HEK293T (cell line): ENCODE measurements around the gene FAM9A.

Experiments used
- CTCF ChIA-PET: fragments of 350-600 bp; formaldehyde crosslinking; extraction: SDS; loops from one replicate; lab custom pipeline; 2021; ENCODE audit warnings: antibody characterized with exemption, inconsistent platforms; lab: Yijun Ruan, JAX
- POLR2A ChIA-PET: fragments of 350-600 bp; formaldehyde crosslinking; extraction: SDS; loops from one replicate; lab custom pipeline; 2020; ENCODE audit warnings: antibody characterized with exemption, inconsistent platforms; lab: Yijun Ruan, JAX
- DNase-seq: peaks from one replicate; pipeline ENCODE4 v3.0.0; 2012; ENCODE audit warnings: mixed read lengths; ENCODE audit errors: extremely low spot score
- ARNT ChIP-seq: fragments of 450-650 bp; IDR thresholded peaks from 2 replicates; pipeline ENCODE4 v1.6.1; 2017; ENCODE audit warnings: mild to moderate bottlenecking
- BHLHE40 ChIP-seq: fragments of 450-650 bp; IDR thresholded peaks from 2 replicates; pipeline ENCODE4 v1.6.1; 2016; ENCODE audit warnings: mild to moderate bottlenecking, moderate library complexity, borderline replicate concordance
- CTBP1 ChIP-seq: fragments of 450-650 bp; IDR thresholded peaks from 2 replicates; pipeline ENCODE4 v1.6.1; 2016; ENCODE audit warnings: borderline replicate concordance
- ELF4 ChIP-seq: fragments of 450-650 bp; IDR thresholded peaks from 2 replicates; pipeline ENCODE4 v1.6.1; 2017; ENCODE audit warnings: antibody characterized with exemption
- FOXA1 ChIP-seq: fragments of 450-650 bp; IDR thresholded peaks from 2 replicates; pipeline ENCODE4 v1.6.1; 2016; ENCODE audit warnings: mild to moderate bottlenecking
- FOXK2 ChIP-seq: fragments of 450-650 bp; IDR thresholded peaks from 2 replicates; pipeline ENCODE4 v1.6.1; 2016; ENCODE audit warnings: mild to moderate bottlenecking
- FOXM1 ChIP-seq: fragments of 450-650 bp; IDR thresholded peaks from 2 replicates; pipeline ENCODE4 v1.6.1; 2017; ENCODE audit warnings: mild to moderate bottlenecking, borderline replicate concordance
- HDGF ChIP-seq: fragments of 450-650 bp; IDR thresholded peaks from 2 replicates; pipeline ENCODE4 v1.6.1; 2017; ENCODE audit warnings: antibody characterized with exemption, borderline replicate concordance
- L3MBTL2 ChIP-seq: fragments of 450-650 bp; conservative IDR thresholded peaks from 2 replicates; pipeline ENCODE4 v1.6.1; 2016; ENCODE audit warnings: mild to moderate bottlenecking
- LEF1 ChIP-seq: fragments of 450-650 bp; IDR thresholded peaks from 2 replicates; pipeline ENCODE4 v1.6.1; 2017; ENCODE audit warnings: mild to moderate bottlenecking, borderline replicate concordance
- NFRKB ChIP-seq: fragments of 450-650 bp; IDR thresholded peaks from 2 replicates; pipeline ENCODE4 v1.6.1; 2016; ENCODE audit warnings: mild to moderate bottlenecking, moderate library complexity
- PKNOX1 ChIP-seq: fragments of 450-650 bp; IDR thresholded peaks from 2 replicates; pipeline ENCODE4 v1.6.1; 2016
- SP1 ChIP-seq: fragments of 450-650 bp; IDR thresholded peaks from 2 replicates; pipeline ENCODE4 v1.6.1; 2017
- SUZ12 ChIP-seq: fragments of 450-650 bp; IDR thresholded peaks from 2 replicates; pipeline ENCODE4 v1.6.1; 2016; ENCODE audit warnings: mild to moderate bottlenecking
- TARDBP ChIP-seq: fragments of 450-650 bp; IDR thresholded peaks from 2 replicates; pipeline ENCODE4 v1.6.1; 2016
- ZNF384 ChIP-seq: fragments of 450-650 bp; IDR thresholded peaks from 2 replicates; pipeline ENCODE4 v1.6.1; 2016

FAM9A gene

DNA sequence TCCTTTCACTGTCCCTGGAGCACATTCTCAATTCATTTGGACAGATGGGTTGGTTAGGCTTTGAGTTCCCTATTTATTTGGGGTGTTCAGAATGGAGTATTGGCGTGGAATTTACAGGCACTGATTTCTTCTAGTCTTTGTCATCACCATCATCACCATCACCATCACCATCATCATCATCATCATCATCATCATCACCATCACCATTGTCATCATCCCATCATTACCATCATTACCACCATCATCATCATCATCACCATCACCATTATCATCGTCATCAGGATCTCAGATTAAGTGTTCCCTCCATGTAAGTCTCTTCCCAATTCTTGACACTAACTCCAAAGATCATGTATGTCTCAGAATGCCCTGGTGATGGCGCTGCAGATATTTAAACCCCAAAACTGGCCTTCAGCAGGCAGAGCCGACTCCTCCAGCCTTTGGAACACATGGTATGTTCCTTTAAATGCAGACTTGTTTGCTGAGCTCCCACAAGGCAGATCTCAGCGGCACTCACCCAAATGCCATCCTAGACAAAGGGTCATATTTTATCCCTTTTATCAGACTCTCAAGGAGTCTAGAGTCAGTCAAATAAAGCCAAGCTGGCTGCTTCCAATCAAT lies 19.8 kb upstream of the FAM9A start:
- ChIA-PET CTCF (interaction anchor here (0.8 kb wide), 1 partner anchor 298 kb away, joined by 3 read pairs; no protein-coding TSS in a partner anchor), POLR2A (no interaction called here)
- no peak for DNase-seq
- TF ChIP-seq HDGF: no peak
- TF ChIP-seq NFRKB: no peak
- no peak for TF ChIP-seq TARDBP
- no peak for TF ChIP-seq LEF1
- TF ChIP-seq SP1: no peak
- TF ChIP-seq BHLHE40: no peak
- TF ChIP-seq ELF4: no peak
- no peak for TF ChIP-seq FOXK2
- no peak for TF ChIP-seq ZNF384
- TF ChIP-seq L3MBTL2: no peak
- TF ChIP-seq ARNT: no peak
- TF ChIP-seq FOXA1: no peak
- TF ChIP-seq PKNOX1: no peak
- TF ChIP-seq FOXM1: no peak
- no peak for TF ChIP-seq SUZ12
- no peak for TF ChIP-seq CTBP1

DNA sequence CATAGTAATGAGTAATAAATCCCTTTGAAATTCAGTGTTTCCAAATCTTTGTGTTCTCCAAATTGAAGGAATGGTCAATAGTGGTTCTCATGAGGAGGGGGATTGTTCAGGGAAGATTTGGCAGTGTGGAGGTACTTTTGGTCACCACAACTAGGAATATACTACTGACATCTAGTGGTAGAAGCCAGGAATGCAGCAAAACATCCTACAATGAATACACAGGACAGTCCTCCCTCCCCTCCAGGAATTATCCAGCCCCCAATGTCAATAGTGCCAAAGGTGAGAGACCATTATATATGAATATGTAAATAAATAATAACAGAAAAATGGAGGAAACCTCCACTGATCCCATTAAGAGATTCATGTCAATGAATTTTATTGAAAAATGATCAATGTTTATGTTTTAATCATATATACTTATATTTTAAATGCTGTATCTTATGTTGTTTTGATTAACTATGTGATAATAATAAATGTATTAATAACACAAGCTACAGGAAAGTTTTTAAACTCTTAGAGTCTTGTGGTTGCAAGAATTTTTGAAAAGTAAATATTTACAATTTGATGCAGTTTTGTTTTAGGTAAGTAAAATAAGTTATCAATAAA lies 14.4 kb upstream of the FAM9A start:
- ChIA-PET CTCF (interaction anchor here (1.2 kb wide), 1 partner anchor 71 kb away, joined by 4 read pairs; no protein-coding TSS in a partner anchor), POLR2A (no interaction called here)
- no peak for TF ChIP-seq FOXA1
- no peak for TF ChIP-seq LEF1
- TF ChIP-seq SP1: no peak
- TF ChIP-seq SUZ12: no peak
- TF ChIP-seq CTBP1: no peak
- no peak for TF ChIP-seq PKNOX1
- no peak for TF ChIP-seq NFRKB
- no peak for TF ChIP-seq ELF4
- no peak for TF ChIP-seq BHLHE40
- TF ChIP-seq HDGF: no peak
- no peak for TF ChIP-seq L3MBTL2
- TF ChIP-seq FOXK2: no peak
- no peak for TF ChIP-seq ZNF384
- TF ChIP-seq ARNT: no peak
- TF ChIP-seq FOXM1: no peak
- peak; percentile 48 for DNase-seq

DNA sequence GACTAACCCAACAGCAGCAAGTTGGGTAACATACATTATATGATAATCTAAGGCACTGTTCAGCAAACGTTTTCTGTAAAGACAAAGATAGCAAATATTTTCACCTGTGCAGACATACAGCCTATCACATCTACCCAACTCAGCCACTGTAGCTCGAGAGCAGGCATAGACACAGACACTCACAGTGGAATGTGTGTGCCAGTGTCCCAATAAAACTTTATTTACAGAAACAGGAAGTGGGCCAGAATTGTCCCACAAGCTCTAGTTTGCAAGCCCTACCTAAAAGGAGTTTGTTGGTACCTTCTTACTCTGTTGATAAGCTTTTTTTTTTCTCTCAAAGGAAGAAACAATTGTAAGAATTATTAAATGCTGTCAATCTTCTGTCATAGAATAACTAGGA lies 11.9 kb upstream of the FAM9A start:
- TF ChIP-seq FOXK2 (no peak), BHLHE40 (no peak), CTBP1 (no peak), L3MBTL2 (no peak)
- ChIA-PET POLR2A (no interaction called here), CTCF (no interaction called here)
- no peak for DNase-seq

GRCh38 chrX:8811611-8812010 lies 10.4 kb upstream of the FAM9A start:
- ChIA-PET CTCF (interaction anchor here (0.7 kb wide), 1 partner anchor 68 kb away, joined by 3 read pairs; no protein-coding TSS in a partner anchor), POLR2A (no interaction called here)
- no peak for TF ChIP-seq CTBP1
- no peak for DNase-seq

DNA sequence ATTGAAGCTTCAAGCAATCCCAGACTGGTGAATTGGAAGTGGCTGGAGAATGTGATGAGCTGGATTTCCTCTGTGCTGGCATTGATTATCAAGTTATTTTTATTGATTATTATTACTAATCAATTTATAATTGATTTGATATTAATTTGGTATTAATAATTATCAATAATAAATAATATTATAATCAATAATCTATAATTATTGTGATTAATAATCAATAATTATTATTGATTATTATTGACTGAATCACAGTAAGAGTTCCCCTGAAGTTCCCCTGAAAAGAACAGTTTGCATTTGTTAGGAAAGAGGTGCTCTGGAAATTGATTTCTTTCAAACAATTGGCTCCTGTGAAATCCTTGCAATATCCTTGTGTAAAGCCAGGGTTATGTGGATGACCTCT lies 7.5 kb upstream of the FAM9A start:
- ChIA-PET POLR2A (no interaction called here), CTCF (no interaction called here)
- DNase-seq: no peak
- TF ChIP-seq BHLHE40 (no peak), TARDBP (no peak), NFRKB (no peak), FOXA1 (no peak), PKNOX1 (no peak), ELF4 (no peak), FOXM1 (no peak), LEF1 (no peak)

DNA sequence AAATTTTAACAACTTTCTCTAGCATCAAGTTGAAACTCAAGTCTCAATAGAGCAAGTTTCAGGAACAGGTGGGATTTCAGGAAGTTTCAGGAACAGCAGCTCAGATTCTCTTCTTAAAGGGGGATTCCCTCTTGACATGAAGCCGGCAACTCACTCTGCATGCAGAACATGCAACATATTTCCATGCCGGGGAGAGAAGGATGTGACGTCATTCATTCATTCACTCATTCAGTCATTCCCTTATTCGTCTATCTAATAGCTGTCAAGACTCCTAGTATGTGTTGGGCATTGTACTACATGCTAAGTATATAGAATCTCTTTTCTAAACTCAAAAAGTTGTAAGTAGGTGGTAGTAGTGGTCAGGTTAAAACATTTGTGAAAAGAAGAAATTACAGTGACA lies 4.8 kb upstream of the FAM9A start:
- TF ChIP-seq BHLHE40: no peak
- no peak for TF ChIP-seq ELF4
- TF ChIP-seq SP1: no peak
- TF ChIP-seq PKNOX1: no peak
- no peak for TF ChIP-seq HDGF
- TF ChIP-seq FOXM1: no peak
- no peak for TF ChIP-seq ARNT
- TF ChIP-seq LEF1: no peak
- TF ChIP-seq ZNF384: no peak
- no peak for TF ChIP-seq TARDBP
- no peak for TF ChIP-seq FOXA1
- TF ChIP-seq CTBP1: no peak
- POLR2A ChIA-PET: no interaction called here
- CTCF ChIA-PET: no interaction called here
- no peak for DNase-seq
